Liver (tissue), 3 donors: ENCODE measurements around the gene CTNNAL1.

Source experiments
- JUND ChIP-seq, 2 donors: IDR thresholded peaks; 2 replicates each; pipeline ENCODE4 v1.6.1; 2016; ENCODE audit warnings: antibody characterized with exemption in 2 of 2
- YY1 ChIP-seq: IDR thresholded peaks from 2 replicates; pipeline ENCODE4 v1.6.1; 2016; ENCODE audit warnings: antibody characterized with exemption, mild to moderate bottlenecking
- TF ChIP-seq, protein P1 (sequence below): fragments of 150-350 bp; IDR thresholded peaks from 2 replicates; pipeline ENCODE4 v1.5.1; 2017; ENCODE audit warnings: improper control_type of control experiment, low read depth, low read length; ENCODE audit not compliant: missing input control
- TF ChIP-seq, protein P2 (sequence below): IDR thresholded peaks from 2 replicates; pipeline ENCODE4 v1.6.1; 2016; ENCODE audit warnings: antibody characterized with exemption, mild to moderate bottlenecking
- donor health status: healthy.
- donor health status: healthy.

DNA sequence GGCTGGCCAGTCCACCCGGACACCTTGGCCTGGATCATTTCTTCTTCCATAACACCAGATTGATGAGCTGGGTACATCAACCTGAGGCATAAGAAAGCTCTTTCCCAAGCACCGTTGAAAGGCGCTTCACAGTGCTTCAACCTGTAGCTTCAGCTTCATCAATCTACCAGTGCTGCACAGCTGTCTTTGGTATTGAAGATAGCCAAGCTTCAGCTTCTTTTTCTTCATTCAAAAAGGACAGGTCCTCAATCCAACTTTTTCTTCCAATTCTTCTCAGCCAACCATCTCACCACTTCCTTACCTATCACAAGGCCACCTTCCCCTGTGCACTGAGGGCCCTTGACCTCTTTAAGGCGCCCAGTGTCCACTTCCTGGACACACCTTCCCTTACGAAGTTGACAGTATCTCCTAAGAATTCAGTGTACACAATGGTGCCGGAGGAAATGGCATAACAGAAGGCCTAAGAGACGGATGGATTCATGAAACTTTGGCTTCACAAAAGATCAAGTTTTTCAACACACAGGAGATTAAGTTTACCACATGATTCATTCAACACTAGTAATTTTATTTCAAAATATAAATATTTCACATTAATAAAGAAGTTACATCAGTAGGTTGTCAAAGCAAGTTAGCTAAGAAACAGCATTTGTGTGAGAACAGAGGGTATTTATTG, 1.4 kb upstream of the CTNNAL1 start:
- TF ChIP-seq JUND (IDR thresholded peaks at IDR 0.05) (no peak), YY1 (no peak)
- TF ChIP-seq, protein P1, sequence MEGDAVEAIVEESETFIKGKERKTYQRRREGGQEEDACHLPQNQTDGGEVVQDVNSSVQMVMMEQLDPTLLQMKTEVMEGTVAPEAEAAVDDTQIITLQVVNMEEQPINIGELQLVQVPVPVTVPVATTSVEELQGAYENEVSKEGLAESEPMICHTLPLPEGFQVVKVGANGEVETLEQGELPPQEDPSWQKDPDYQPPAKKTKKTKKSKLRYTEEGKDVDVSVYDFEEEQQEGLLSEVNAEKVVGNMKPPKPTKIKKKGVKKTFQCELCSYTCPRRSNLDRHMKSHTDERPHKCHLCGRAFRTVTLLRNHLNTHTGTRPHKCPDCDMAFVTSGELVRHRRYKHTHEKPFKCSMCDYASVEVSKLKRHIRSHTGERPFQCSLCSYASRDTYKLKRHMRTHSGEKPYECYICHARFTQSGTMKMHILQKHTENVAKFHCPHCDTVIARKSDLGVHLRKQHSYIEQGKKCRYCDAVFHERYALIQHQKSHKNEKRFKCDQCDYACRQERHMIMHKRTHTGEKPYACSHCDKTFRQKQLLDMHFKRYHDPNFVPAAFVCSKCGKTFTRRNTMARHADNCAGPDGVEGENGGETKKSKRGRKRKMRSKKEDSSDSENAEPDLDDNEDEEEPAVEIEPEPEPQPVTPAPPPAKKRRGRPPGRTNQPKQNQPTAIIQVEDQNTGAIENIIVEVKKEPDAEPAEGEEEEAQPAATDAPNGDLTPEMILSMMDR, result no peak
- TF ChIP-seq, protein P2, sequence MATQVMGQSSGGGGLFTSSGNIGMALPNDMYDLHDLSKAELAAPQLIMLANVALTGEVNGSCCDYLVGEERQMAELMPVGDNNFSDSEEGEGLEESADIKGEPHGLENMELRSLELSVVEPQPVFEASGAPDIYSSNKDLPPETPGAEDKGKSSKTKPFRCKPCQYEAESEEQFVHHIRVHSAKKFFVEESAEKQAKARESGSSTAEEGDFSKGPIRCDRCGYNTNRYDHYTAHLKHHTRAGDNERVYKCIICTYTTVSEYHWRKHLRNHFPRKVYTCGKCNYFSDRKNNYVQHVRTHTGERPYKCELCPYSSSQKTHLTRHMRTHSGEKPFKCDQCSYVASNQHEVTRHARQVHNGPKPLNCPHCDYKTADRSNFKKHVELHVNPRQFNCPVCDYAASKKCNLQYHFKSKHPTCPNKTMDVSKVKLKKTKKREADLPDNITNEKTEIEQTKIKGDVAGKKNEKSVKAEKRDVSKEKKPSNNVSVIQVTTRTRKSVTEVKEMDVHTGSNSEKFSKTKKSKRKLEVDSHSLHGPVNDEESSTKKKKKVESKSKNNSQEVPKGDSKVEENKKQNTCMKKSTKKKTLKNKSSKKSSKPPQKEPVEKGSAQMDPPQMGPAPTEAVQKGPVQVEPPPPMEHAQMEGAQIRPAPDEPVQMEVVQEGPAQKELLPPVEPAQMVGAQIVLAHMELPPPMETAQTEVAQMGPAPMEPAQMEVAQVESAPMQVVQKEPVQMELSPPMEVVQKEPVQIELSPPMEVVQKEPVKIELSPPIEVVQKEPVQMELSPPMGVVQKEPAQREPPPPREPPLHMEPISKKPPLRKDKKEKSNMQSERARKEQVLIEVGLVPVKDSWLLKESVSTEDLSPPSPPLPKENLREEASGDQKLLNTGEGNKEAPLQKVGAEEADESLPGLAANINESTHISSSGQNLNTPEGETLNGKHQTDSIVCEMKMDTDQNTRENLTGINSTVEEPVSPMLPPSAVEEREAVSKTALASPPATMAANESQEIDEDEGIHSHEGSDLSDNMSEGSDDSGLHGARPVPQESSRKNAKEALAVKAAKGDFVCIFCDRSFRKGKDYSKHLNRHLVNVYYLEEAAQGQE, result no peak
